Measurements from ENCODE around the gene CREBBP. TPM values are rescaled to one million over a fixed set of nuclear protein-coding genes. Genes with fewer than 3 reads are reported as not detected.

Gene CREBBP
- polyA plus RNA-seq, 1 of the 3 experiments (the other 2 are of a cell fraction) = 5.7 TPM

DNA sequence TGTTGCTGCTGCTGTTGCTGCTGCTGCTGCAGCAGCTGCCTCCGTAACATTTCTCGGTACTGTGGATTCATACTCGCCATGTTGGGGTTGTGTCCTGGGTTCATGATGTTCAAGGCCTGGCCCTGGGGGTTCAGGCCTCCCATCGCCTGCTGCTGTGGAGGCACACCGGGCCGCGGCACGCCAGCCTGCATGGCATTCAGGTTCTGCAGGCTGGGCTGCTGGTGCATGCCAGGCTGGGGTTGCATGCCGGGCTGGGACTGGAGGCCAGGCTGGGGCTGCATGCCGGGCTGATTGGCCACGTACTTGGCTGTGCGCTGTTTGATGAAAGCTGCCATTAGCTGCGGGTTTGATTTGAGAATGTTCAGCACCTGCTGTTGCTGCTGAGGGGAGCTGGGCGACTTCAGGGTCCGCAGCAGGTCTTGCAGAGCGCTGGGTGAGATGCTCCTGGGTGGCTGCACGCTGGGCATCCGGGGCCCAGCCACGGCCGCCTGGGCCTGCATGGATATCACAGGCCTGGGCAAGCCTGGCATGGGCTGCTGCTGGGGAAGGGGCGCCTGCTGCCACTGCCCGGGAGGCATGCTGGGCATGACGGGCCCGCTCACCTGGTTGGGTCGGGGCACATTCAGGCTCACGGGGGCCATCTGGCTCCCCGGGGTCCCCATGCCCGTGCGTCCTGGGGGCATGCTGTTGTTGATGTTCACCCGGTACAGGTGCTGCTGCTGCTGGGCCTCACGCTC, 151.9 kb downstream of the CREBBP start:
- Histone ChIP-seq H3K79me2 (ENCODE audit: insufficient read depth) (no peaks in the 10 kb centered on the region), H3K4me3 (ENCODE audit: low read depth in 2 of 2, low read length in 1 of 2) (no peak overlapping the region), H3K9me3 (no peaks in the 10 kb centered on the region), H3K9me2 (no peaks in the 10 kb centered on the region), H3K4me2 (no peak overlapping the region), H3K4me1 (ENCODE audit: control insufficient read depth in 1 of 2, insufficient read depth in 2 of 2, low read depth in 1 of 2, low read length in 1 of 2) (no peaks in the 10 kb centered on the region), H3K9ac (no peak overlapping the region), H3F3A (replicated peaks; ENCODE audit: insufficient read depth) (peaks cover 2% of the 10 kb centered on the region), H4K20me1 (ENCODE audit: insufficient read depth) (0 out of 2 replicates have a peak, but pooled peaks cover 3% of the 10 kb centered on the region), H3K27ac (ENCODE audit: low read depth in 2 of 2, low read length in 1 of 2) (no peak overlapping the region), H3K36me3 (replicated peaks in 1 of 2; ENCODE audit: control insufficient read depth in 1 of 2, insufficient read depth in 2 of 2, low read length in 1 of 2) (peaks cover 6 to 53% of the 10 kb centered on the region in 2 experiments), H2AFZ (ENCODE audit: low read depth) (no peak overlapping the region), H3K27me3 (ENCODE audit: insufficient read depth) (no peaks in the 10 kb centered on the region)
- POLR2A ChIA-PET = no interaction called here
- TF ChIP-seq RFX5 (IDR thresholded peaks at IDR 0.05; ENCODE audit: low read length) (no peak), NRF1 (IDR thresholded peaks at IDR 0.05; ENCODE audit: low read depth, low read length) (no peak)
- no peak for DNase-seq
- CTCF ChIA-PET = no interaction called here
- 92% methylated on average over 13 of the region's 31 CpGs for WGBS (ENCODE audit: low lambda C conversion rate)

- Histone ChIP-seq H3K9ac (no peak overlapping the region), H4K20me1 (ENCODE audit: insufficient read depth) (0 out of 2 replicates have a peak, but pooled peaks cover 3% of the 10 kb centered on the region), H3K27me3 (ENCODE audit: insufficient read depth) (no peaks in the 10 kb centered on the region), H3K4me2 (no peak overlapping the region), H3K4me1 (ENCODE audit: control insufficient read depth in 1 of 2, insufficient read depth in 2 of 2, low read depth in 1 of 2, low read length in 1 of 2) (no peaks in the 10 kb centered on the region), H2AFZ (ENCODE audit: low read depth) (no peak overlapping the region), H3K79me2 (ENCODE audit: insufficient read depth) (no peaks in the 10 kb centered on the region), H3K4me3 (ENCODE audit: low read depth in 2 of 2, low read length in 1 of 2) (no peak overlapping the region), H3K36me3 (replicated peaks in 1 of 2; ENCODE audit: control insufficient read depth in 1 of 2, insufficient read depth in 2 of 2, low read length in 1 of 2) (peaks cover 6 to 53% of the 10 kb centered on the region in 2 experiments), H3K9me2 (no peaks in the 10 kb centered on the region), H3F3A (replicated peaks; ENCODE audit: insufficient read depth) (peaks cover 2% of the 10 kb centered on the region), H3K27ac (ENCODE audit: low read depth in 2 of 2, low read length in 1 of 2) (no peak overlapping the region), H3K9me3 (no peaks in the 10 kb centered on the region)
- ChIA-PET POLR2A (no interaction called here), CTCF (no interaction called here)
- no peak for TF ChIP-seq POLR2AphosphoS5 (IDR thresholded peaks at IDR 0.05; ENCODE audit: low read depth, low read length)
- TF ChIP-seq TCF12 (IDR thresholded peaks at IDR 0.05) = no peak
- TF ChIP-seq NRF1 (IDR thresholded peaks at IDR 0.05; ENCODE audit: low read depth, low read length) = no peak
- DNase-seq = peak; percentile 21
- 94% methylated on average over 11 of the region's 21 CpGs for WGBS (ENCODE audit: low lambda C conversion rate)
Observed at GRCh38 chr16:3727806-3728381, 152.6 kb downstream of the CREBBP start.

DNA sequence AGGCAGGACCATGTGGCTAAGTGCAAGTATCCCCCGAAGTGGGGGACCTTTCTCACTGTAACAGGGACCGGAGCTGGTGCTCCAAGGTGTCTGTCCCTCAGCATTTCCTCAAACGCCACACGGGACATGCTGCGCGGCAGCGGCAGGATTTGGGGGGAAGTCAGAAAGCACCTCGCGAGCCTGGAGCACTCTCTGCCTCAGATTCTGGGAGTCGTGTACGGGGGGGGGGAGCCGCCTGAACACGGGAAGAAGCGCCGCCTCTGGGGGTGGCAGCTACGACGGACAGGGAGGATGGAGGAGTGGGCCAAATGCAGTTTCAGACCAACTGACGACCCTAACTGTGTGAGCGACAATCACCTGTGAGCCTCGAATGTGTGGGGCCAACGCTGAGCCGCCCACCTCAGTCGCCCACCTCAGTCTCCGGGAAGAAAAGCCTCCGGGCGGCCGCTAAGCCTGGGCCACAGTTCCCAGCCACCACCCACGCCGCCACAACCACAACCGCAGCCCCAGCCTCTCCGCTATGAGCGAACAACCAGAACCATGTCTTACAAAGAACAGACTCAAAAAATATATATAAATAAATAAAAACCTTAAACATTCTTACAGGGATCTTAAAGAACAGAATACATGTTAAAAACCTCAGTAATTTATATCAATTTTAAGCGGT, 154.4 kb downstream of the CREBBP start:
- Histone ChIP-seq H2AFZ (ENCODE audit: low read depth) (no peak overlapping the region), H3K4me2 (no peak overlapping the region), H3K79me2 (ENCODE audit: insufficient read depth) (no peaks in the 10 kb centered on the region), H3K9me2 (no peaks in the 10 kb centered on the region), H4K20me1 (ENCODE audit: insufficient read depth) (0 out of 2 replicates have a peak, but pooled peaks cover 3% of the 10 kb centered on the region), H3K4me1 (ENCODE audit: control insufficient read depth in 1 of 2, insufficient read depth in 2 of 2, low read depth in 1 of 2, low read length in 1 of 2) (no peaks in the 10 kb centered on the region), H3K9ac (no peak overlapping the region), H3K27me3 (ENCODE audit: insufficient read depth) (no peaks in the 10 kb centered on the region), H3K36me3 (replicated peaks in 1 of 2; ENCODE audit: control insufficient read depth in 1 of 2, insufficient read depth in 2 of 2, low read length in 1 of 2) (peaks cover 6 to 43% of the 10 kb centered on the region in 2 experiments), H3K27ac (ENCODE audit: low read depth in 2 of 2, low read length in 1 of 2) (no peak overlapping the region), H3F3A (replicated peaks; ENCODE audit: insufficient read depth) (peaks cover 2% of the 10 kb centered on the region), H3K4me3 (ENCODE audit: low read depth in 2 of 2, low read length in 1 of 2) (no peak overlapping the region), H3K9me3 (no peaks in the 10 kb centered on the region)
- DNase-seq = no peak
- ChIA-PET POLR2A (no interaction called here), CTCF (interaction anchor here (1.0 to 1.5 kb wide), 2 partner anchors 12 to 36 kb away, joined by 3 to 5 read pairs; no protein-coding TSS in a partner anchor)
- whole genome bisulfite sequencing (ENCODE audit: low lambda C conversion rate) = 97% methylated on average over 26 of the region's 33 CpGs
- TF ChIP-seq POLR2AphosphoS5 (IDR thresholded peaks at IDR 0.05; ENCODE audit: low read depth, low read length) (no peak), GATA2 (CRISPR knock-in tag; IDR thresholded peaks at IDR 0.05) (no peak), TCF12 (IDR thresholded peaks at IDR 0.05) (no peak), GABPA (IDR thresholded peaks at IDR 0.05; ENCODE audit: low read depth) (no peak), TEAD4 (IDR thresholded peaks at IDR 0.05; ENCODE audit: borderline replicate concordance, insufficient read depth) (no peak), ELF1 (IDR thresholded peaks at IDR 0.05) (no peak), EZH2phosphoT487 (IDR thresholded peaks at IDR 0.05; ENCODE audit: borderline replicate concordance, low read depth) (no peak), IRF3 (IDR thresholded peaks at IDR 0.05; ENCODE audit: low read depth, low read length) (no peak)
